Neuronal stem cell (in vitro differentiated cells): ENCODE results near the gene SHH.
A peak's percentile ranks its signal among the peaks of the same experiment; 100 is the strongest.

Experiments used
- DNase-seq: peaks from one replicate; pipeline ENCODE4 v3.0.0-alpha.2; 2013; ENCODE audit warnings: low spot score
- H2AFZ ChIP-seq: one replicate; pipeline ENCODE4 v1.6.1; 2013; ENCODE audit warnings: mild to moderate bottlenecking, low read length, inconsistent platforms
- H2AK5ac ChIP-seq: 2 replicates; pipeline ENCODE4 v1.6.1; 2013; ENCODE audit warnings: low read depth, mild to moderate bottlenecking, inconsistent platforms, low read length, moderate library complexity, mixed read lengths
- H2BK120ac ChIP-seq: 2 replicates; pipeline ENCODE4 v1.6.1; 2013; ENCODE audit warnings: low read depth, mild to moderate bottlenecking, inconsistent platforms, low read length, moderate library complexity, mixed read lengths
- H2BK12ac ChIP-seq: one replicate; pipeline ENCODE4 v1.6.1; 2013; ENCODE audit warnings: low read length, inconsistent platforms
- H2BK15ac ChIP-seq: 2 replicates; pipeline ENCODE4 v1.6.1; 2013; ENCODE audit warnings: mild to moderate bottlenecking, low read length, inconsistent platforms, mixed read lengths
- H2BK5ac ChIP-seq: one replicate; pipeline ENCODE4 v1.6.1; 2013; ENCODE audit warnings: inconsistent platforms, mild to moderate bottlenecking, low read length, moderate library complexity
- H3K14ac ChIP-seq: one replicate; pipeline ENCODE4 v1.6.1; 2013; ENCODE audit warnings: low read length, inconsistent platforms
- H3K18ac ChIP-seq: 2 replicates; pipeline ENCODE4 v1.6.1; 2013; ENCODE audit warnings: low read length, inconsistent platforms
- H3K23ac ChIP-seq: 2 replicates; pipeline ENCODE4 v1.6.1; 2013; ENCODE audit warnings: low read depth, mild to moderate bottlenecking, mixed read lengths, low read length, inconsistent platforms; ENCODE audit not compliant: poor library complexity
- H3K27ac ChIP-seq: replicated peaks from 3 replicates; pipeline ENCODE4 v1.5.1; 2013; ENCODE audit warnings: low read length, inconsistent platforms
- H3K27me3 ChIP-seq, 3 experiments: 2 replicates each; pipeline ENCODE4 v1.6.1; 2013; ENCODE audit warnings: low read length in 3 of 3, mild to moderate bottlenecking in 2 of 3, inconsistent platforms in 1 of 3, low read depth in 1 of 3, mixed read lengths in 1 of 3, moderate library complexity in 1 of 3; ENCODE audit not compliant: control insufficient read depth in 3 of 3, insufficient read depth in 3 of 3
- H3K36me3 ChIP-seq, 2 donors: replicated peaks in 1 of 2; 2 replicates each; pipeline ENCODE4 v1.6.1; 2013; ENCODE audit warnings: low read length in 2 of 2; ENCODE audit not compliant: control insufficient read depth in 2 of 2, insufficient read depth in 2 of 2
- H3K4ac ChIP-seq: 2 replicates; pipeline ENCODE4 v1.6.1; 2013; ENCODE audit warnings: inconsistent platforms, mild to moderate bottlenecking, low read length, moderate library complexity
- H3K4me1 ChIP-seq, 2 donors: 1 replicate in 1 of 2; 2 replicates in 1 of 2; pipeline ENCODE4 v1.6.1; 2013; ENCODE audit warnings: low read length in 2 of 2, low read depth in 1 of 2; ENCODE audit not compliant: control insufficient read depth in 2 of 2, insufficient read depth in 1 of 2
- H3K4me2 ChIP-seq: one replicate; pipeline ENCODE4 v1.6.1; 2013; ENCODE audit warnings: mild to moderate bottlenecking, low read length, inconsistent platforms; ENCODE audit not compliant: insufficient read depth, poor library complexity, severe bottlenecking
- H3K4me3 ChIP-seq, 2 donors: 2 replicates each; pipeline ENCODE4 v1.5.1; 2013; ENCODE audit warnings: low read length in 2 of 2, mild to moderate bottlenecking in 2 of 2, inconsistent platforms in 1 of 2, moderate library complexity in 1 of 2
- H3K79me1 ChIP-seq: one replicate; pipeline ENCODE4 v1.6.1; 2013; ENCODE audit warnings: low read depth, mild to moderate bottlenecking, inconsistent platforms, low read length, moderate library complexity
- H3K9ac ChIP-seq: one replicate; pipeline ENCODE4 v1.6.1; 2013; ENCODE audit warnings: mild to moderate bottlenecking, low read depth, low read length, inconsistent platforms; ENCODE audit not compliant: poor library complexity
- H3K9me3 ChIP-seq, 2 donors: replicated peaks in 1 of 2; 2 replicates each; pipeline versions ENCODE3 to v1.6.1; 2013; ENCODE audit warnings: low read length in 2 of 2, mild to moderate bottlenecking in 2 of 2, inconsistent platforms in 1 of 2, low read depth in 1 of 2, mixed read lengths in 1 of 2, moderate library complexity in 1 of 2; ENCODE audit not compliant: control insufficient read depth in 2 of 2, insufficient read depth in 1 of 2
- H4K8ac ChIP-seq: one replicate; pipeline ENCODE4 v1.6.1; 2013; ENCODE audit warnings: low read depth, mild to moderate bottlenecking, inconsistent platforms, low read length, moderate library complexity
- H4K91ac ChIP-seq: one replicate; pipeline ENCODE4 v1.6.1; 2013; ENCODE audit warnings: low read length, low read depth, mild to moderate bottlenecking, inconsistent platforms; ENCODE audit not compliant: poor library complexity
- WGBS, 2 donors: extraction: QIAGEN DNeasy Blood & Tissue Kit; methylation state at CpG; one replicate each; pipeline ENCODE4 v1.1.7; 2013; ENCODE audit warnings: missing lambda C conversion rate in 2 of 2, mixed read lengths in 1 of 2; ENCODE audit not compliant: insufficient read length in 2 of 2, insufficient replicate concordance in 1 of 2; ENCODE audit errors: extremely low coverage in 2 of 2; 5-methylcytosine and 5-hydroxymethylcytosine counted together

SHH gene

GRCh38 chr7:155834486-155835048 is 22.3 kb upstream of the SHH start:
- H2AK5ac ChIP-seq, result peak overlapping the region; percentile 35
- H3K4ac ChIP-seq, result no peak overlapping the region
- H4K8ac ChIP-seq, result peak overlapping the region; percentile 25
- no peaks in the 10 kb centered on the region for H3K36me3 ChIP-seq
- DNase-seq, result no peak
- peaks cover 0 to 10% of the 10 kb centered on the region in 2 donors for H3K4me1 ChIP-seq
- peaks cover 0 to 64% (median 0%) of the 10 kb centered on the region in 3 experiments for H3K27me3 ChIP-seq
- peak overlapping the region; percentile 42 for H3K18ac ChIP-seq
- no peak overlapping the region for H3K4me2 ChIP-seq
- H4K91ac ChIP-seq, result no peak overlapping the region
- no peak overlapping the region for H2BK120ac ChIP-seq
- no CpG with 5 or more reads among the region's 16 CpGs for WGBS, 2 donors
- H2AFZ ChIP-seq, result no peak overlapping the region
- no peak overlapping the region for H3K4me3 ChIP-seq
- H2BK15ac ChIP-seq, result no peak overlapping the region
- H3K27ac ChIP-seq, result no peak overlapping the region
- H3K9ac ChIP-seq, result peak overlapping the region; percentile 15
- peak overlapping the region; percentile 47 for H3K14ac ChIP-seq
- H3K23ac ChIP-seq, result no peak overlapping the region
- no peaks in the 10 kb centered on the region for H3K79me1 ChIP-seq
- peaks cover 0 to 3% of the 10 kb centered on the region in 2 donors for H3K9me3 ChIP-seq
- H2BK12ac ChIP-seq, result no peak overlapping the region
- no peak overlapping the region for H2BK5ac ChIP-seq

- Histone ChIP-seq H3K4me1 (peaks cover 0 to 10% of the 10 kb centered on the region in 2 donors), H4K91ac (no peak overlapping the region), H3K9me3 (peaks cover 0 to 3% of the 10 kb centered on the region in 2 donors), H2AFZ (no peak overlapping the region), H3K9ac (no peak overlapping the region), H3K27ac (no peak overlapping the region), H3K18ac (no peak overlapping the region), H2BK5ac (no peak overlapping the region), H3K79me1 (no peaks in the 10 kb centered on the region), H2BK120ac (no peak overlapping the region), H2BK15ac (no peak overlapping the region), H3K36me3 (no peaks in the 10 kb centered on the region), H2BK12ac (no peak overlapping the region), H3K14ac (no peak overlapping the region), H3K4me2 (no peak overlapping the region), H3K4ac (no peak overlapping the region), H4K8ac (no peak overlapping the region), H3K27me3 (peaks cover 0 to 55% (median 0%) of the 10 kb centered on the region in 3 experiments), H3K23ac (no peak overlapping the region), H2AK5ac (no peak overlapping the region), H3K4me3 (no peak overlapping the region)
- WGBS, 2 donors, result no CpG with 5 or more reads among the region's 13 CpGs
- no peak for DNase-seq
Measured at GRCh38 chr7:155833651-155834050, 21.4 kb upstream of the SHH start.

DNA sequence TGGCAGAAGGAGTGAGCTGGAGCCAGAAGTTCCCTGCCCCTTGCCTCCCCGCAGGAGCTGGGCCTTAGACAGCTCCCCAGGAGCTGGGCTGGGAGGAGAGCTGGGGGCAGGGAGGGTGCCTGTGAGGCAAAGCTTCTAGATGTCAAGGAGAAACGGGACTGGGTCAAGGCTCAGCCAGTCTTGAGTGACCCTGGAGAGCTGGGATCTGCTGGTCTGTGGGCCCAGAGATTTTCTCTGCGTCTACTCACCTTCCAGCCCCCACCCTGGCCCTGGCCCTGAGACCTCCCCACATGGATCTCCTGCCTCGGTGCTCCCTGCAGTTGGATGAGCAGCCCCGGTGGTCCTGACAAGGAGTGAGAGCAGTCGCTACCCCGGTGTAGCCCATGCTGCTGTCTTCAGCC is 20.3 kb upstream of the SHH start:
- no peaks in the 10 kb centered on the region for H3K36me3 ChIP-seq
- peak overlapping the region; percentile 47 for H3K9ac ChIP-seq
- peaks cover 0 to 3% of the 10 kb centered on the region in 2 donors for H3K9me3 ChIP-seq
- no peak overlapping the region for H3K4ac ChIP-seq
- H2AFZ ChIP-seq, result no peak overlapping the region
- H3K23ac ChIP-seq, result peak overlapping the region; percentile 61
- no peak overlapping the region for H3K14ac ChIP-seq
- WGBS, 2 donors, result no CpG with 5 or more reads among the region's 7 CpGs
- H4K8ac ChIP-seq, result no peak overlapping the region
- H3K4me2 ChIP-seq, result no peak overlapping the region
- peaks cover 0 to 49% (median 0%) of the 10 kb centered on the region in 3 experiments for H3K27me3 ChIP-seq
- H3K18ac ChIP-seq, result peak overlapping the region; percentile 81
- peaks cover 0 to 10% of the 10 kb centered on the region in 2 donors for H3K4me1 ChIP-seq
- H4K91ac ChIP-seq, result no peak overlapping the region
- H3K27ac ChIP-seq, result no peak overlapping the region
- H3K79me1 ChIP-seq, result no peaks in the 10 kb centered on the region
- no peak overlapping the region for H2BK120ac ChIP-seq
- H3K4me3 ChIP-seq, result no peak overlapping the region
- peak overlapping the region; percentile 38 for H2AK5ac ChIP-seq
- DNase-seq, result no peak
- no peak overlapping the region for H2BK12ac ChIP-seq
- H2BK5ac ChIP-seq, result no peak overlapping the region
- no peak overlapping the region for H2BK15ac ChIP-seq

DNA sequence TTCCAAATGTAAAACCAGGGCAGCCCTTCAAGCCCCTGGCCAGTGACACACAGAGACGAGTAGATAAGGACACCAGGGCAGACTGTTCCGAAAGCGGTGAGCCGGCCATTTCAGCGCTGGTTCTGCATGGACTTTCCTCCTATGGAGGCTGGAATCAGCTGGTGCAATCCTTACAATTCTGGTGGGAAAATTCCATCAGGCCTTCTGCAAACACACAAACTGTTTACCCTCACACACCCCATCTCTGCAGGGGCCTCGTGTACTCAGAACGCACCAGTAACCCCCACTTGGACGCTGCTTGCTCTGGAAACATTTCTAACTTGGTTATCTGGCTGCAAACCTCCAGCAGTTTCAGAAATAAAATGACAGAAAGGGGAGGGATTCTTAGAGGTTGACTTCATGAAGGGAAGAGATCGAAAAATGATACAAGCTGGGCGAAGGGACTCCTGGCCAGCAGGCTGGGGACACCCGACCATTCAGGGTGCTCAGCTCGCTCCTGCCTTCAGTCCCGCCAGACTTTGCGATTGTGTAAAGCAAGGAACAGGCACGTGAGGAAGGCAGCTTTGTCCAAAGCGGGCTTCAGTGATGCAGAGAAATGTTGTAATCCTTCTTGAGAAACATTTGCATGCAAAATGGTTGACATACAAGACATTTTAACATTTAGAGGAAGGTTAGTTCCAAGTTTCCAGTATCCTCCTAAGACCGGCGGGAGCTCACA is 19.7 kb upstream of the SHH start:
- peaks cover 0 to 55% (median 0%) of the 10 kb centered on the region in 3 experiments for H3K27me3 ChIP-seq
- no peaks in the 10 kb centered on the region for H3K36me3 ChIP-seq
- no peak overlapping the region for H3K14ac ChIP-seq
- no peak for DNase-seq
- H3K4ac ChIP-seq, result no peak overlapping the region
- peaks cover 0 to 10% of the 10 kb centered on the region in 2 donors for H3K4me1 ChIP-seq
- no peak overlapping the region for H4K91ac ChIP-seq
- H2BK15ac ChIP-seq, result no peak overlapping the region
- no peak overlapping the region for H3K27ac ChIP-seq
- H4K8ac ChIP-seq, result no peak overlapping the region
- no peak overlapping the region for H3K4me3 ChIP-seq
- no peak overlapping the region for H3K4me2 ChIP-seq
- peak overlapping the region; percentile 6 for H3K18ac ChIP-seq
- H2AK5ac ChIP-seq, result peak overlapping the region; percentile 33
- no peak overlapping the region for H2BK12ac ChIP-seq
- H3K9me3 ChIP-seq, result peaks cover 0 to 3% of the 10 kb centered on the region in 2 donors
- H2BK5ac ChIP-seq, result no peak overlapping the region
- no peaks in the 10 kb centered on the region for H3K79me1 ChIP-seq
- no peak overlapping the region for H2BK120ac ChIP-seq
- no peak overlapping the region for H3K9ac ChIP-seq
- WGBS, 2 donors, result no CpG with 5 or more reads among the region's 18 CpGs
- no peak overlapping the region for H3K23ac ChIP-seq
- no peak overlapping the region for H2AFZ ChIP-seq
